Gastrocnemius medialis (tissue), 4 donors: ENCODE results near the gene PNMA6F. TPM values are rescaled to one million over a fixed set of nuclear protein-coding genes. Genes with fewer than 3 reads are reported as not detected.

ENCODE experiments used
- ATAC-seq, 2 donors: fragments of 150-250 bp; one replicate each; pipeline ENCODE4 v1.9.1; 2016
- DNase-seq, 2 donors: peaks; one replicate each; pipeline ENCODE4 v3.0.0-alpha.2; 2019
- H3K27ac ChIP-seq, 4 donors: fragments of 200-600 bp; sonication (generic); 1 replicate in 1 of 4; 2 replicates in 3 of 4; pipeline ENCODE4 v1.5.1; 2016 to 2018; ENCODE audit warnings: mild to moderate bottlenecking in 2 of 4, moderate library complexity in 1 of 4
- H3K27me3 ChIP-seq, 3 donors: fragments of 200-600 bp; sonication (generic) in 2 of 3; 1 replicate in 1 of 3; 2 replicates in 2 of 3; pipeline versions ENCODE4 v1.5.1 to v1.6.0; 2016 to 2019; ENCODE audit warnings: mild to moderate bottlenecking in 1 of 3, moderate library complexity in 1 of 3
- H3K36me3 ChIP-seq, 2 donors: fragments of 200-600 bp; sonication (generic) in 1 of 2; one replicate each; pipeline ENCODE4 v1.5.1; 2017 to 2018
- H3K4me1 ChIP-seq, 2 donors: fragments of 200-600 bp; sonication (generic) in 1 of 2; one replicate each; pipeline ENCODE4 v1.5.1; 2016 to 2017; ENCODE audit warnings: mild to moderate bottlenecking in 2 of 2
- H3K4me3 ChIP-seq, 4 donors: fragments of 200-600 bp; sonication (generic) in 3 of 4; 1 replicate in 1 of 4; 2 replicates in 3 of 4; pipeline ENCODE4 v1.5.1; 2016 to 2019; ENCODE audit warnings: mild to moderate bottlenecking in 2 of 4
- H3K9me3 ChIP-seq, 3 donors: fragments of 200-600 bp; sonication (generic) in 2 of 3; 1 replicate in 1 of 3; 2 replicates in 2 of 3; pipeline ENCODE4 v1.5.1; 2016 to 2019
- POLR2A ChIP-seq, 2 donors: fragments of 450-650 bp; IDR thresholded peaks; one replicate each; pipeline ENCODE4 v1.6.1; 2017; ENCODE audit warnings: antibody characterized with exemption in 2 of 2, mild to moderate bottlenecking in 2 of 2, moderate library complexity in 2 of 2
- in situ Hi-C, 4 donors: fragments of 200-750 bp; cut with MboI; loops; one replicate each; pipeline versions ENCODE4 v1.15.0 to v1.8.0; 2017; ENCODE audit warnings: low sequenced_read_pairs in 4 of 4
- intact Hi-C: fragments of 100-400 bp; cut with DNase I; formaldehyde crosslinking; loops from one replicate; pipeline ENCODE4 v1.15.1; 2023; ENCODE audit warnings: low total_unique reads
- total RNA-seq, 4 donors: library from RNA; depleted of rRNA; stranded (reverse); fragments of >200 nt; gene quantifications; one replicate each; pipeline versions ENCODE4 v1.1.0 to v1.2.3, GENCODE V29; 2016
- TF ChIP-seq, protein P1 (sequence below), 5 experiments: fragments of 450-650 bp in 3 of 5; fragments of 200-600 bp in 2 of 5; sonication (generic) in 2 of 5; IDR thresholded peaks in 4 of 5; conservative IDR thresholded peaks in 1 of 5; 1 replicate in 4 of 5; 2 replicates in 1 of 5; pipeline ENCODE4 v1.5.1; 2016 to 2019; ENCODE audit warnings: antibody characterized with exemption in 5 of 5, mild to moderate bottlenecking in 3 of 5, moderate library complexity in 3 of 5

Gene PNMA6F
- total RNA-seq, 4 donors from 2014 or later = not detected

DNA sequence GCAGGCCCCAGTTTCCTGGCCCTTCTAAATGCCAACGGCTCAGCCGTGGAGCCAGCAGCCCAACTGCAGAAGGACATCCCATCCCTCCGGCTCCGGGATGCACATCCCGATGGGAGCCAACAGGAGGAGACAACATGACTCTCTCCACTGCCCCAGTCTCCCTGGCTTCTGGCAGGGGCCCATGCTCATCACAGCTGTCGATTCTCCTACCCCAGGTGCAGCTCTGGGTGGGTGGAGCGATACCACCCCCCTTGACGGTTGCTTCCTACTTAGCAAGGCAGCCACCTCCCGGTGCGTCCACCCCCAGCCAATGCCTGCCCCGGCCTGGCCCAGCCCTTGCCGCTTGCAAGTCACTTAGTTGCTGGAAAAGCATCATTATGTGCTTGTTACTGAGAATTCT is 31.8 kb upstream of the PNMA6F start:
- in situ Hi-C loops = loop anchor here in 1 of 4 donors (25.0 kb wide), 1 partner anchor 191 kb away; no protein-coding TSS in a partner anchor
- H3K4me3 ChIP-seq = no peak overlapping the region
- TF ChIP-seq, protein P1, sequence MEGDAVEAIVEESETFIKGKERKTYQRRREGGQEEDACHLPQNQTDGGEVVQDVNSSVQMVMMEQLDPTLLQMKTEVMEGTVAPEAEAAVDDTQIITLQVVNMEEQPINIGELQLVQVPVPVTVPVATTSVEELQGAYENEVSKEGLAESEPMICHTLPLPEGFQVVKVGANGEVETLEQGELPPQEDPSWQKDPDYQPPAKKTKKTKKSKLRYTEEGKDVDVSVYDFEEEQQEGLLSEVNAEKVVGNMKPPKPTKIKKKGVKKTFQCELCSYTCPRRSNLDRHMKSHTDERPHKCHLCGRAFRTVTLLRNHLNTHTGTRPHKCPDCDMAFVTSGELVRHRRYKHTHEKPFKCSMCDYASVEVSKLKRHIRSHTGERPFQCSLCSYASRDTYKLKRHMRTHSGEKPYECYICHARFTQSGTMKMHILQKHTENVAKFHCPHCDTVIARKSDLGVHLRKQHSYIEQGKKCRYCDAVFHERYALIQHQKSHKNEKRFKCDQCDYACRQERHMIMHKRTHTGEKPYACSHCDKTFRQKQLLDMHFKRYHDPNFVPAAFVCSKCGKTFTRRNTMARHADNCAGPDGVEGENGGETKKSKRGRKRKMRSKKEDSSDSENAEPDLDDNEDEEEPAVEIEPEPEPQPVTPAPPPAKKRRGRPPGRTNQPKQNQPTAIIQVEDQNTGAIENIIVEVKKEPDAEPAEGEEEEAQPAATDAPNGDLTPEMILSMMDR (IDR thresholded peaks at IDR 0.05 in 4 of 5, conservative IDR thresholded peaks at IDR 0.05 in 1 of 5) = no peak
- no peak for TF ChIP-seq POLR2A (IDR thresholded peaks at IDR 0.05)
- ATAC-seq = no peak
- no peaks in the 10 kb centered on the region for H3K4me1 ChIP-seq
- no peak for DNase-seq
- H3K27me3 ChIP-seq = no peaks in the 10 kb centered on the region
- H3K36me3 ChIP-seq = peaks cover 0 to 5% of the 10 kb centered on the region in 2 donors
- no peak overlapping the region for H3K27ac ChIP-seq
- intact Hi-C loops = no loop called here
- no peaks in the 10 kb centered on the region for H3K9me3 ChIP-seq

DNA sequence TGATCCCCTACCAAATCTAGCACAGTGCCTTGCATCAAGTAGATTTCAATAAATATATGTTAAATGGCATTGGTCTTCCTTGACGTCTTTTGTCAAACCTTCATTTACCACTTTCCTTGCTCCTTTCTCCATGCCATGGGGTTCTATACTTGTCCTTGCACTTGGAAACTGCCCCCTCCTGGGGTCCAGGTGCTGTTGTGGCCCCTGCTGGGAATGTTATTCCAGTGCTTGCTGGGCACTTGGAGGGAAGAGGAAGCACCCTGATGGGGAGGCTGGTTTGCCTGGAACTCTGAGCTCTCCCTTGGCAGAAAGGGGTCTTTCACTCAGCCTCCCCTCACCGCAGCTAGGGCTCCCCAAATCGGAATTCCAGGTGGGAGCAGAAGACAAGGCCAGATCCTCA is 31.3 kb upstream of the PNMA6F start:
- no peak overlapping the region for H3K4me3 ChIP-seq
- in situ Hi-C loops = loop anchor here in 1 of 4 donors (25.0 kb wide), 1 partner anchor 191 kb away; no protein-coding TSS in a partner anchor
- ATAC-seq (no peak), DNase-seq (no peak)
- no peak overlapping the region for H3K27ac ChIP-seq
- no peaks in the 10 kb centered on the region for H3K27me3 ChIP-seq
- no peaks in the 10 kb centered on the region for H3K9me3 ChIP-seq
- intact Hi-C loops = no loop called here
- H3K4me1 ChIP-seq = no peaks in the 10 kb centered on the region
- TF ChIP-seq, protein P1 (IDR thresholded peaks at IDR 0.05 in 4 of 5, conservative IDR thresholded peaks at IDR 0.05 in 1 of 5) = no peak
- H3K36me3 ChIP-seq = peaks cover 0 to 7% of the 10 kb centered on the region in 2 donors

DNA sequence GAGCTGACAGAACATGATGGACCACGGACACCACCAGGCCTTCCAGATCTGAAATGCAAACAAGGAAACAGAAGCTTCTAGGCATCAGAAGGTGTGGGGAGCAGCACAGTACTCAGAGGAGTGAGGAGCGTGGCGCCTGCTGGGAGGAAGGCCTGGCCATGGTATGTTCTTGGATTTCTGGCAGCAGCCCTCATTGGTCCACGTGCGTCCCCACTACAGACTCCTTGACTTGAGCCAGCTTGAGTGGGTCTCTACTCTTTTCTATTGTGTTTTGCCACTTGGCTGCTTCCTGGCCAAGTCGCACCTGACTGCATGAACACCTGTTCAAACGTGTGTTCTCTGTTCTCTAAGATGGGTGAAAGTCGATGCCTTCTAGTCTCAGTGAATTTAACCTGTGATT is 30.4 kb upstream of the PNMA6F start:
- Histone ChIP-seq H3K9me3 (no peaks in the 10 kb centered on the region), H3K27ac (no peak overlapping the region), H3K27me3 (no peaks in the 10 kb centered on the region), H3K4me1 (no peaks in the 10 kb centered on the region), H3K4me3 (no peak overlapping the region), H3K36me3 (peaks cover 0 to 16% of the 10 kb centered on the region in 2 donors)
- in situ Hi-C loops = loop anchor here in 1 of 4 donors (25.0 kb wide), 1 partner anchor 190 kb away; no protein-coding TSS in a partner anchor
- DNase-seq (no peak), ATAC-seq (no peak)
- TF ChIP-seq, protein P1 (IDR thresholded peaks at IDR 0.05 in 4 of 5, conservative IDR thresholded peaks at IDR 0.05 in 1 of 5) = no peak
- no peak for TF ChIP-seq POLR2A (IDR thresholded peaks at IDR 0.05)
- intact Hi-C loops = no loop called here

DNA sequence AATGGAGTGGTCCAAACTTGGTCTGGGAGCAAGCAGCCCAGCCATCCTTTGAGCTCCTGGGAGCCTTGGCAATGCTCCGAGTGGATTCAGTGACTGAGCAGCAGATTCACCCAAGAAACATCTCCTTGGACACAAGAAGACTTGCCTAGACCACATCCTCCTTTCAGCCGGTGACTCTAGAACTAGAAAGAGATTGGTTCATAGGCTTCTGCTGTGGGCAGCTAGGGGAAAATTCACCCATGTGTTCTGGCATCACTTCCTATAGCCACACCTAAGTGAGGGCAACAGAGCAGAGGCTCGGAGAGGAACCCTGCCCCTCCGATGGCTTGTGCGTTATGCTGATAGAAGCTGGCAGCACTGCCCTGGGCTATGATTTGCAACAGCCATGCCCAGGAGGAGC is 28.4 kb upstream of the PNMA6F start:
- H3K27ac ChIP-seq = no peak overlapping the region
- ATAC-seq = no peak
- H3K36me3 ChIP-seq = peaks cover 0 to 16% of the 10 kb centered on the region in 2 donors
- DNase-seq = no peak
- H3K4me1 ChIP-seq = no peaks in the 10 kb centered on the region
- in situ Hi-C loops (loop anchor here in 1 of 4 donors (25.0 kb wide), 2 partner anchors 188 to 388 kb away; no protein-coding TSS in a partner anchor), intact Hi-C loops (no loop called here)
- no peaks in the 10 kb centered on the region for H3K9me3 ChIP-seq
- no peaks in the 10 kb centered on the region for H3K27me3 ChIP-seq
- TF ChIP-seq, protein P1 (IDR thresholded peaks at IDR 0.05 in 4 of 5, conservative IDR thresholded peaks at IDR 0.05 in 1 of 5) = no peak
- no peak for TF ChIP-seq POLR2A (IDR thresholded peaks at IDR 0.05)
- H3K4me3 ChIP-seq = no peak overlapping the region

DNA sequence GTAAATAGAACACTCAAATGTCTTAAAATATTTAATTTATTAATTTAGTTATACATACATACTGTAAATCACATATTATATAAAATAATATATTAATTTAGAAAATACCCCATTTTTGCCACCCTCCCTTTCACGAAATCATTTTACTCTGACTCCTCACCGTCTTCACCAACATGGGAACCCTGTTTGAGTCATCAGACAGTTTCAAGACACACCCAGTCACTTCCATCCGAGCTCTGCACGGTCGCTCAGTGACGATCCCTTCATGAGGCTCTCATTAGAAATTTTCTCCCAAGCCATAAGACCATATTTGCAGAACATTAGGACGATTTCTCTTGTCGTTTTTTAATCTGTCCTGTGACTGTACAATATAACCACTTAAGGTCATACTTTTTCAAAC is 26.9 kb upstream of the PNMA6F start:
- no peak for TF ChIP-seq POLR2A (IDR thresholded peaks at IDR 0.05)
- TF ChIP-seq, protein P1 (IDR thresholded peaks at IDR 0.05 in 4 of 5, conservative IDR thresholded peaks at IDR 0.05 in 1 of 5) = no peak
- Histone ChIP-seq H3K4me1 (no peaks in the 10 kb centered on the region), H3K27me3 (no peaks in the 10 kb centered on the region), H3K9me3 (no peaks in the 10 kb centered on the region), H3K4me3 (no peak overlapping the region), H3K27ac (no peak overlapping the region), H3K36me3 (peaks cover 0 to 16% of the 10 kb centered on the region in 2 donors)
- intact Hi-C loops = no loop called here
- no peak for ATAC-seq
- in situ Hi-C loops = loop anchor here in 1 of 4 donors (25.0 kb wide), 1 partner anchor 386 kb away; no protein-coding TSS in a partner anchor
- DNase-seq = no peak
